Measurements from ENCODE around the gene ADCY1.

Gene ADCY1

DNA sequence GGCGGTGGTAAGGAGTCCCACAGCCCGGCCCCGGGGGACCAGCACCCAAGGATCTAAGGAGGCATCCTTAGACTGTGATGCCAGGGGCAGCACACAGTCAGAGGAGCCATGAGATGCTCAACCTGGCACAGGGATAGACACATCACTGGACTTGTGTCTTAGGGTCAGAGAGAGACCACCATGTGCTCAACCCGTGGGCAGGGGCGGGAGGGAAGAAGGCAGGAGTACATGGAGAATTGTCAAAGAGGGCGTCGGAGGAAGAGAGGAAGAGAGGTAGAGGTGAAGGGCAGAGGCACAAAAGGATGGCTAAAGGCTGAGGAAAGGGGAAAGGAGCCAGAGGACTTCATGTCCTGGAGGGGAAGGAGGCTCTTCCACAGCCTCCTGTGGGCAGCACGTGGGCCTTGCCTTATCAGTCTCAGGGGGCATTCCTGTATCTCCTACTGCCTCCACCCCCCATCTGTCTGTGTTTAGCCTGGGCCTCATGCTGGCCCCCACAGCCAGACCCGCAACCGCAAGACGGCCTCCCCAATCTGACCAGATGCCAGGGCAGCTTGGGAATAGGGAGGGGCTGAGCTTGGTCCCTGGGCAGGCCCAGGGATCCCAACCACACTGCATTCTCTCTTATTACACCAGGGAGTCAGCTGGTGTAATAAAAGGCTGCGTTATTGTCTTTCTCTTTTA, 2.2 kb downstream of the ADCY1 start:
- in situ Hi-C loops (cut with MboI; ENCODE audit: low sequenced_read_pairs) = no loop called here

- in situ Hi-C loops (cut with MboI; ENCODE audit: low sequenced_read_pairs) = no loop called here
Observed at GRCh38 chr7:45578022-45578421, 3.9 kb downstream of the ADCY1 start.

GRCh38 chr7:45578467-45578866, 4.3 kb downstream of the ADCY1 start:
- in situ Hi-C loops (cut with MboI; ENCODE audit: low sequenced_read_pairs) = no loop called here

GRCh38 chr7:45579391-45579801, 5.2 kb downstream of the ADCY1 start:
- in situ Hi-C loops (cut with MboI; ENCODE audit: low sequenced_read_pairs) = no loop called here

DNA sequence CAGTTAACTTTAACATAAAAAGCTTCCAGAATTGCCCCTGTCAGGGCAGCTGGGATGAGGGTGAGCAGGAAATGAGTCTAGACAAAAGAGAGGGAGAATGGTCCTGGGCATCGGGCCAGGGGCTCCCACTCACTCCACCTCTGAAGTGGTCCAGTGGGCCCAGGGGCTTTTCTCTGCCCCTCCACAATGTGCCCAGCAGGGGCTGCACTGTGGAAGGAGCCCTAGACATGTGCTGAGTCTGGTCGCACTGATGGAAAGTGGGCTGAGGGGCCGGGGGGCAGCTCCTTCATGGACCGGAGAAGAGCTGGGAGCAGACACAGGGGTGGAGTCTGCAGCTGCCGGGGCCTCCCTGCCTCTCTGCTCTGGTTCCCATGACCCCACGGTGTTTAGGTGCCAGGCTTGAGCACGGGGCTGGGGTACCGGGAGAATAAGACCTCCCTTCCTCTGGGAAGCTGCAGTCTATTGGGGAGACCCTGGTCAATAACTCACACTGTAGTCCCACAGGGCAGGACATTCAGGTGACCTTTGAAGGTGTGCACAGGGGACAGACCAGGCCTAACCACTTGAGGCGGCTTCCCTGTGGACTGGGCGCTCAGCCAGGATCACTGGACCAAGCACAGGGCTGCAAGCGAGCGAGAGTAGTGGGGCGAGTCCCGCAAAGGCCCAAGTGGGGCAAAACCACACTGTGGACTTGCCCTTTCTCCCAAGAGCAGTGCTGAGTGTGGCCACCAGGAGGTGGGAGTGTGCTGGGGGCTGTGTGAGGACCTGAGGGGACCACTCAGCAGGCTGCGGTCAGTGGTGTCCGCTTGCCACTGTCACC, 6.1 kb downstream of the ADCY1 start:
- in situ Hi-C loops (cut with MboI; ENCODE audit: low sequenced_read_pairs) = no loop called here

- in situ Hi-C loops (cut with MboI; ENCODE audit: low sequenced_read_pairs) = no loop called here
Observed at GRCh38 chr7:45581271-45581780, 7.2 kb downstream of the ADCY1 start.

DNA sequence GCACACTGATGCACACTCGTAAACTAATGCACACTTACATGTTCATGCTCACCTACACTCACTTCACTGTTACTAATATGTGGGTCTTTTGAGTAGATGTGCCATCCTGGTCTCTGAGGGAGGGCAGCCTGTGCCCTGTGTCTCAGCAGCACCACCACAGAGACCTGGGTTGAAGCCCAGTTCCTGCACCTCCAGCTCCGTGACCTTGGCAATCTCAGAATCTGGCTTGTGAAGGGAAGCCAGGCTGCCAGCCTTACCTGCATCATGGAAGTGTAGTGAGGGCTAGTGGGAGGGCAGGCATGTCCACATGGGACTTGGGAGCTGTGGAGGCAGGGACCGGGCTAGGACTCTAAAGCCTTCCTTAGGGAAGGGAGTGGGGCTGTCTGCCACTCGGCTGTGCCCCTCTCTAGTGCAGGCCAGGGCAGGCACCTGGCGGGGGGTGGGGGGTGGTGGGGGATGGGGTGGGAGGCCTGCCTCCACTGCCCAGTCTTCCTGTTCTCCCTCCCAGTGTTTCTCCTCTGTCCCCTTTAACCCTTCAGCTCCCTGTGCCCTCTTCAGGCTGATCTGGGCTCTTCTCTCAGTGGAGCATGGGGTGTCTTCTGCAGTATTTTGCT, 8.1 kb downstream of the ADCY1 start:
- in situ Hi-C loops (cut with MboI; ENCODE audit: low sequenced_read_pairs) = no loop called here

- in situ Hi-C loops (cut with MboI; ENCODE audit: low sequenced_read_pairs) = no loop called here
Observed at GRCh38 chr7:45582868-45583277, 8.7 kb downstream of the ADCY1 start.

DNA sequence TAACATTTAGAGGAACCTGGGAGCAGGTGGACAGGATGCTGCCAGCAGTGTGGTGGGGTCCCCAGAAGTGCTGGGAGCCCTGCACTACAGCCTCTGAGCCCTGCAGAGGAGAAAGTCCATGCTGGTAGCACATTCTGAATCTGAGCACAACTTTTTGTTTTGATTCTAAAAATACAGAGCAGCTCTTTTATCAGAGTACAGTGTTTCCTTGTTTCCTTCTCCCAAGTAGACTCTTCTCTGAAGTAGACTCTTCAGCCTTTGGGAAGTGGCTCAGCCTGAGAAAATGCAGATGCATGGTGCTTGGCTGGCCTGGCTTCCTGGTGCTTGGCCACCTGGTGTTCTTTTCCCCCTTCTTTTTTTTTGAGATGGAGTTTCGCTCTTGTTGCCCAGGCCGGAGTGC, 9.1 kb downstream of the ADCY1 start:
- in situ Hi-C loops (cut with MboI; ENCODE audit: low sequenced_read_pairs) = no loop called here

- in situ Hi-C loops (cut with MboI; ENCODE audit: low sequenced_read_pairs) = no loop called here
Observed at GRCh38 chr7:45584261-45585210, 10.4 kb downstream of the ADCY1 start.

DNA sequence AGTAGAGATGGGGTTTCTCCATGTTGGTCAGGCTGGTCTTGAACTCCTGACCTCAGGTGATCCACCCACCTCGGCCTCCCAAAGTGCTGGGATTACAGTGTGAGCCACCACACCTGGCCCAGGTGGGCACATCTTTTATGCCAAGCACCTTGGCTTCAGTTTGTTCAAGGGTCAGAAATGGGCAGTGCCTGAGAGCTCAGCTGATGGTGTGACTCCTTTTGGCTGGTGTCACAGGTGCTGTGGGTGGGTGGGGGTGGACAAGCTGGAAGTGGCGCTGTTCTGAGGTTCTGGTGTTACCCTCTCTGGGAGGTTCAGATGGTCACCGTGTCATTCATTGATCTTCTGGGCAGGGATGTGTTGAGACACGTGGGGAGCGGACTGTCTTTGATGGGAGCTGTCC, 11.5 kb downstream of the ADCY1 start:
- in situ Hi-C loops (cut with MboI; ENCODE audit: low sequenced_read_pairs) = no loop called here

DNA sequence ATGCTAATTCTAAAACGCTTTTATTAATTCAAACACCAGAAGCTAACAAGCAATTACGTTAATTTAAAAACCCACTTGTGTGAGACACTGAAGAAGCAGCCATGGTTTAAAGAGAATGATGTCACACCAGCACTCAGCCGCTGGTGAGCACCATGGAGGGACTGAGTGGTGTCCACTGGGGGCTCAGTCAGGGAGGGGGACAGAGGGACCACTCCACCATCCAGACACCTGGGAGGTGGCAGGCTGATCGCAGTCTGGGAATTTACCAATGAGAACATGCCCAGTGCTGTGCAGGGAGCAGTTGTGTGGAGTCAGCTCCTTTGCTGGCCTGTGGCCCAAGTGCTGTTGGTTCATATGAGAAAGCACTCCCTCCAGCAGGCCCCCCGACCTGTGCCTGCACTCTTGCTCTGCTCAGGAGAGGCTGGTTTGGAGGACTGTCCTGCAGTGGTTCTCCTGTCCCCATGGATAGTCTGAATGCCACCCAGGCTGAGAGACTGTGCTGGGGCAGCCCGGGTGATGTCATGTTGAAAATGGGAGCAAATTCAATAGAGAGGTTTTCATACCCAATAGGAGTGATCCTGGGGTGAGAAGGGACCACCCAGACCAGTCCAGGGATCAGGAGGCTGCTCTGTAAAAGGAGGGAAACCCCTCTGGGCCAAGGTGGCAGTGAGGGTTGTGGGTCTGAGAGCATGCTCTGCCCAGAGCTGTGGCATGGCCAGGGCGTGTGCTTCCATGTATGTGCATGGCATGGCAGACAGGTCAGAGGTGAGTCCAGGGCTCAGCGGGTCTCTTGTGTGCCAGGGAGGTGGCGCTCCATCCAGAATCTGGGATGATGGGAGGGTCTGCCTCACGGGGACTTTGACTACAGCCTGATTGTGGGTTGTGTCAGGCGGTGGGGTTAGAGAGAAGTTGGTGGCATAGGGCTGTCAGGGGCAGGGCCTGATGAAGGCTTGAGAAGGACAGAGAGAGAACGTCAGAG, 12.7 kb downstream of the ADCY1 start:
- in situ Hi-C loops (cut with MboI; ENCODE audit: low sequenced_read_pairs) = no loop called here

- in situ Hi-C loops (cut with MboI; ENCODE audit: low sequenced_read_pairs) = no loop called here
Observed at GRCh38 chr7:45588466-45588865, 14.3 kb downstream of the ADCY1 start.

GRCh38 chr7:45589061-45589460, 14.9 kb downstream of the ADCY1 start:
- in situ Hi-C loops (cut with MboI; ENCODE audit: low sequenced_read_pairs) = no loop called here

DNA sequence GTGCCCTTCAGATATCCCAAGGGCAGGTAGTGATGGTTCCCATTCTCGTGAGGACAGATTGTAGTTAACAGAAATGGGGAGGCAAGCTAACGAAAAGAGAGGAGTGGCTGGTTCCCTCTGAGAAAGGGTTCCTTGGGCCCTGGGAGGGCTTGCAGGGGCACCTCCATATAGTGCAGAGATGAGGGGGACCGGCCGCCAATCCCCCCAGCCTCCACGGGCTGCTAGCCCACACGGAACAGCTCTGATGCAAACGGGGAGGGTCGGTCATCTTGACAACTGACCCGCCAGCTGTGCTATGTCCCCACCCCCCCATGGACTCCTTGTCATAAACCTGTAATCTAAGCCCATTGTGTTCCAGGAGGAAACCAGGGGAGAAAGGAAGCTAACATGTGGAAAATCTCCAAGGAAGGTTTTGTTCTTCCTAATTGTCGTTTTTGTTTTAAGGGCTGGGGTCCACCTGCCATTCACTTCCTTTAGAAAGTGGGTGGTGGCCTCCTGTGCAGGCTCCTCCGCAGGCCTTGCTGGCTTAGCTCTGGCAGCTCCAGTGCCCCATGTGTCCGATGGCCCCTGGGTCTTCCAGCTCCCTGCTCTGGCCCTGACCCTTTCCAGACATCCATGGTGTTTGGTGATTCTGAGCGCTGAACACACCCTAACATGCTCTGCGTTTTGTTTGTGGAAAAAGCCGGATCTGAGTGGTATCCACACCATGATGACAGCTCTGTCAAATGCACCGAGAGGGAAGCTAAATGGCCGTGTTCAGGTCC, 15.9 kb downstream of the ADCY1 start:
- in situ Hi-C loops (cut with MboI; ENCODE audit: low sequenced_read_pairs) = no loop called here

- in situ Hi-C loops (cut with MboI; ENCODE audit: low sequenced_read_pairs) = no loop called here
Observed at GRCh38 chr7:45590679-45591057, 16.5 kb downstream of the ADCY1 start.

DNA sequence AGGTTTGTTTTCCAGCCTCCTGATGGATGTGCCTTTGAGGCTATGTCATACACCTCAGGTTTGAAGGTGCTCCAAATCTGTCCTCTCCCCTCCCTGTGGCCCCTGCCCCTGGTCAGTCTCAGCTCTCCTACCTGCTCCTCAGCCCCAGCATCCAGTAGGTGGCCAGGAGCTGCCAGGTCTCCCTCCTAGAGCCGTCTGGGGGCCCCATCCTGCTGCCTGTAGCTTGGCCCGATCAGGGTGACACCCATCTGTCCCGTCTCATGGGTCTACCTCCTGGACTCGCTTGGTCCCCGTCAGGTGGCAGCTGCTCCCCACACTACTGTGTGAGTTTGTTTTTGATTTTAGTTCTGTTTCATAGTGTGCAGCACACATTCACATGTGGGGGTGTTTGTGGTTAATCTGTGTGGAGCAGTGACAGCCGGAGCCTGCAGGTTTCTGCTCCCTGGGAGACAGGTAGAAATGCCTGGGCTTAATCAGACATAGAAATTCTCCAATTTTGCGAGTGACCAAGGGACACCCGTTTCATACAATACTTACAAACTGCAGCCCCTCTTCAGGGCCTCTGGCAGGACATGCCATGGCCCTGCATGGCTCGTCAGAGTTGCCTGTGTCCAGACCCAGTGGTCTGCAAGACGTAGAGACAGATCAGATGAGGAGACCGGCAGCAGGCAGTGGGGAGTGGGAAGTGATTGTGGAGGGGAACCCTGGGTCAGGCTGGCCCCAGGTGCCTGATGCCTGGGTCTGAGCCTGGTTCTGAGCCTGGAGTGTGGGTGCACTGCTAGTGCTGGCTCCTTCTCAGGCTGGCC, 17.1 kb downstream of the ADCY1 start:
- in situ Hi-C loops (cut with MboI; ENCODE audit: low sequenced_read_pairs) = no loop called here
